H1 (cell line): Measurements from ENCODE around the gene CWC15. TPM values are rescaled to one million over a fixed set of nuclear protein-coding genes. Genes with fewer than 3 reads are reported as not detected.

Source experiments
- CTCF ChIA-PET: fragments of 300-600 bp; sonication (Branson Sonifier 250); formaldehyde crosslinking; loops from one replicate; lab custom pipeline; 2021; ENCODE audit not compliant: partially characterized antibody; lab: Charles Lee
- POLR2A ChIA-PET: fragments of 300-600 bp; sonication (Branson Sonifier 250); formaldehyde crosslinking; loops from one replicate; lab custom pipeline; 2021; ENCODE audit warnings: inconsistent platforms; ENCODE audit not compliant: partially characterized antibody; lab: Charles Lee
- DNase-seq, 2 experiments: peaks; one replicate each; pipeline versions ENCODE4 v3.0.0 to v3.0.0-alpha.2; 2010 to 2022; ENCODE audit warnings: low spot score in 2 of 2, low read depth in 1 of 2, mixed read lengths in 1 of 2
- FAIRE-seq: peaks from 2 replicates; lab custom pipeline; 2011; peaks lifted over from hg19 to GRCh38; lab: Jason Lieb, UNC
- H2AFZ ChIP-seq: 2 replicates; pipeline ENCODE4 v1.8.1; 2012; ENCODE audit warnings: low read length, inconsistent platforms
- H2AK5ac ChIP-seq: 2 replicates; pipeline ENCODE4 v1.6.1; 2013; ENCODE audit warnings: low read depth, low read length
- H2BK120ac ChIP-seq: replicated peaks from 2 replicates; pipeline ENCODE3; 2013; ENCODE audit warnings: low read depth, low read length, inconsistent platforms
- H2BK12ac ChIP-seq: 2 replicates; pipeline ENCODE4 v1.6.1; 2013; ENCODE audit warnings: low read depth, low read length
- H2BK15ac ChIP-seq: 2 replicates; pipeline ENCODE4 v1.6.1; 2013; ENCODE audit warnings: low read length
- H2BK20ac ChIP-seq: 2 replicates; pipeline ENCODE4 v1.6.1; 2013; ENCODE audit warnings: low read length
- H2BK5ac ChIP-seq: 2 replicates; pipeline ENCODE4 v1.6.1; 2013; ENCODE audit warnings: low read depth, low read length
- H3K14ac ChIP-seq: 2 replicates; pipeline ENCODE4 v1.6.1; 2013; ENCODE audit warnings: inconsistent platforms; ENCODE audit not compliant: insufficient read length
- H3K18ac ChIP-seq: 2 replicates; pipeline ENCODE4 v1.6.1; 2013; ENCODE audit warnings: low read length; ENCODE audit errors: extremely low read depth
- H3K23ac ChIP-seq: 2 replicates; pipeline ENCODE4 v1.6.1; 2013; ENCODE audit warnings: inconsistent platforms; ENCODE audit not compliant: insufficient read length
- H3K23me2 ChIP-seq: 2 replicates; pipeline ENCODE4 v1.6.1; 2013; ENCODE audit warnings: low read depth, low read length
- H3K27ac ChIP-seq: 2 replicates; pipeline ENCODE4 v1.6.1; 2011; ENCODE audit warnings: low read depth, low read length, inconsistent platforms
- H3K27me3 ChIP-seq, 4 experiments: replicated peaks in 1 of 4; 1 replicate in 1 of 4; 2 replicates in 3 of 4; pipeline versions ENCODE4 v1.6.1 to v1.8.1; 2011 to 2013; ENCODE audit warnings: low read length in 3 of 4, mild to moderate bottlenecking in 3 of 4, inconsistent platforms in 2 of 4, mixed read lengths in 2 of 4, moderate library complexity in 1 of 4; ENCODE audit not compliant: control insufficient read depth in 3 of 4, insufficient read depth in 3 of 4; ENCODE audit errors: extremely low read depth in 1 of 4
- H3K36me3 ChIP-seq, 4 experiments: 2 replicates each; pipeline versions ENCODE4 v1.6.1 to v1.8.1; 2011 to 2013; ENCODE audit warnings: mild to moderate bottlenecking in 4 of 4, low read length in 3 of 4, moderate library complexity in 2 of 4, control low read depth in 1 of 4, inconsistent platforms in 1 of 4; ENCODE audit not compliant: insufficient read depth in 4 of 4, control insufficient read depth in 2 of 4
- H3K4ac ChIP-seq: replicated peaks from 2 replicates; pipeline ENCODE3; 2013; ENCODE audit warnings: low read length, low read depth, mixed read lengths, inconsistent platforms; ENCODE audit not compliant: insufficient read length
- H3K4me1 ChIP-seq, 4 experiments: replicated peaks in 1 of 4; 1 replicate in 1 of 4; 2 replicates in 3 of 4; pipeline versions ENCODE4 v1.6.1 to v1.8.1; 2011 to 2013; ENCODE audit warnings: low read length in 3 of 4, inconsistent platforms in 2 of 4, mixed read lengths in 1 of 4; ENCODE audit not compliant: insufficient read depth in 4 of 4, control insufficient read depth in 3 of 4
- H3K4me2 ChIP-seq, 2 experiments: 2 replicates each; pipeline versions ENCODE4 v1.6.1 to v1.8.1; 2011 to 2013; ENCODE audit warnings: low read depth in 2 of 2, low read length in 2 of 2, control low read depth in 1 of 2, inconsistent platforms in 1 of 2, mild to moderate bottlenecking in 1 of 2; ENCODE audit not compliant: insufficient read depth in 1 of 2
- H3K4me3 ChIP-seq, 4 experiments: fragments of 200-600, 300-600 bp in 1 of 4; sonication (generic), shearing (Covaris generic), sonication (Bioruptor Twin) in 1 of 4; 2 replicates each; pipeline versions ENCODE4 v1.5.1 to v1.8.1; 2011 to 2016; ENCODE audit warnings: low read length in 4 of 4, low read depth in 3 of 4, control low read depth in 2 of 4, inconsistent platforms in 2 of 4, mild to moderate bottlenecking in 2 of 4, mixed read lengths in 1 of 4, moderate library complexity in 1 of 4; ENCODE audit not compliant: insufficient read depth in 2 of 4; ENCODE audit errors: extremely low read depth in 1 of 4
- H3K56ac ChIP-seq: replicated peaks from 2 replicates; pipeline ENCODE3; 2013; ENCODE audit warnings: low read depth, mild to moderate bottlenecking, mixed read lengths, low read length, inconsistent platforms; ENCODE audit not compliant: insufficient read length
- H3K79me1 ChIP-seq: 2 replicates; pipeline ENCODE4 v1.6.1; 2013; ENCODE audit warnings: low read depth, low read length, control low read depth
- H3K79me2 ChIP-seq, 2 experiments: 2 replicates each; pipeline versions ENCODE4 v1.6.1 to v1.8.1; 2012 to 2013; ENCODE audit warnings: low read length in 2 of 2, mild to moderate bottlenecking in 2 of 2, inconsistent platforms in 1 of 2; ENCODE audit not compliant: insufficient read depth in 2 of 2, control insufficient read depth in 1 of 2
- H3K9ac ChIP-seq, 4 experiments: replicated peaks in 1 of 4; 1 replicate in 1 of 4; 2 replicates in 3 of 4; pipeline versions ENCODE4 v1.6.1 to v1.8.1; 2011 to 2013; ENCODE audit warnings: low read depth in 3 of 4, low read length in 3 of 4, control low read depth in 2 of 4, mild to moderate bottlenecking in 2 of 4, moderate library complexity in 2 of 4, inconsistent platforms in 1 of 4; ENCODE audit errors: extremely low read depth in 1 of 4
- H3K9me3 ChIP-seq, 2 experiments: 2 replicates each; pipeline versions ENCODE4 v1.6.1 to v1.8.1; 2012 to 2013; ENCODE audit warnings: mild to moderate bottlenecking in 2 of 2, moderate library complexity in 2 of 2, control low read depth in 1 of 2, inconsistent platforms in 1 of 2, low read depth in 1 of 2, low read length in 1 of 2, mixed read lengths in 1 of 2; ENCODE audit not compliant: insufficient read depth in 2 of 2
- H4K20me1 ChIP-seq, 2 experiments: replicated peaks in 1 of 2; 2 replicates each; pipeline versions ENCODE3 to v1.8.1; 2011 to 2013; ENCODE audit warnings: inconsistent platforms in 2 of 2, low read length in 2 of 2, mild to moderate bottlenecking in 1 of 2; ENCODE audit not compliant: insufficient read depth in 2 of 2, control insufficient read depth in 1 of 2
- H4K5ac ChIP-seq: 2 replicates; pipeline ENCODE4 v1.6.1; 2013; ENCODE audit warnings: low read length, low read depth, mixed read lengths, inconsistent platforms; ENCODE audit not compliant: insufficient read length
- H4K8ac ChIP-seq: 2 replicates; pipeline ENCODE4 v1.8.0; 2013; ENCODE audit warnings: mild to moderate bottlenecking, moderate library complexity, low read length, inconsistent platforms; ENCODE audit not compliant: insufficient read depth; ENCODE audit errors: extremely low read depth
- H4K91ac ChIP-seq: replicated peaks from 2 replicates; pipeline ENCODE3; 2013; ENCODE audit warnings: low read length, mixed read lengths, inconsistent platforms; ENCODE audit not compliant: insufficient read length
- BRCA1 ChIP-seq: IDR thresholded peaks from 2 replicates; pipeline ENCODE4 v1.6.1; 2012; ENCODE audit warnings: low read depth, low read length, improper control_type of control experiment
- GABPA ChIP-seq: IDR thresholded peaks from 2 replicates; pipeline ENCODE4 v1.6.1; 2011; ENCODE audit warnings: mild to moderate bottlenecking, low read length, moderate library complexity, borderline replicate concordance; ENCODE audit not compliant: insufficient read depth
- GTF2F1 ChIP-seq: IDR thresholded peaks from 2 replicates; pipeline ENCODE4 v1.6.1; 2012; ENCODE audit warnings: low read depth, low read length, improper control_type of control experiment, borderline replicate concordance
- MAFK ChIP-seq: IDR thresholded peaks from 2 replicates; pipeline ENCODE4 v1.6.1; 2012; ENCODE audit warnings: low read depth, mild to moderate bottlenecking, improper control_type of control experiment, low read length
- NANOG ChIP-seq: IDR thresholded peaks from 2 replicates; pipeline ENCODE4 v1.6.1; 2011; ENCODE audit warnings: low read length, low read depth, mild to moderate bottlenecking, inconsistent platforms; ENCODE audit not compliant: insufficient read depth, poor library complexity, severe bottlenecking
- NRF1 ChIP-seq: IDR thresholded peaks from 2 replicates; pipeline ENCODE4 v1.6.1; 2011; ENCODE audit warnings: mild to moderate bottlenecking, low read depth, low read length, improper control_type of control experiment
- RAD21 ChIP-seq, 2 experiments: IDR thresholded peaks in 1 of 2; conservative IDR thresholded peaks in 1 of 2; 2 replicates each; pipeline ENCODE4 v1.6.1; 2011; ENCODE audit warnings: low read depth in 2 of 2, low read length in 2 of 2, improper control_type of control experiment in 1 of 2, inconsistent platforms in 1 of 2, mild to moderate bottlenecking in 1 of 2, moderate library complexity in 1 of 2
- SP4 ChIP-seq: IDR thresholded peaks from 2 replicates; pipeline ENCODE4 v1.6.1; 2012; ENCODE audit warnings: low read length, inconsistent platforms
- WGBS, 2 experiments: shearing (Covaris generic) in 1 of 2; methylation state at CpG; one replicate each; pipeline versions ENCODE4 v1.1.6 to v1.1.7; 2013 to 2015; ENCODE audit warnings: low lambda C conversion rate in 2 of 2, mixed read lengths in 2 of 2, inconsistent platforms in 1 of 2, low coverage in 1 of 2, missing lambda C conversion rate in 1 of 2; ENCODE audit not compliant: insufficient replicate concordance in 2 of 2, insufficient coverage in 1 of 2, insufficient read length in 1 of 2; ENCODE audit errors: extremely low coverage in 1 of 2, missing lambda C conversion rate in 1 of 2; 5-methylcytosine and 5-hydroxymethylcytosine counted together
- polyA plus RNA-seq, 7 experiments: library from polyadenylated mRNA; depleted of rRNA in 3 of 7; stranded (reverse) in 5 of 7; unstranded in 2 of 7; fragments of >200 nt in 5 of 7; fragments of 200-250 nt in 2 of 7; gene quantifications; 1 replicate in 5 of 7; 2 replicates in 1 of 7; 4 replicates in 1 of 7; pipeline versions ENCODE4 v1.2.1 to v1.2.3, GENCODE V29; 2011 to 2013; ENCODE audit warnings: missing spikeins in 2 of 7, mixed read lengths in 2 of 7
- total RNA-seq: library from RNA; stranded (reverse); fragmentation: NEBNext Ultra II Directional; extraction: Animal tissue kit (Norgen Biotek cat#: 25700); gene quantifications from 2 replicates; pipeline ENCODE4 v1.2.1, GENCODE V29; 2021

Gene CWC15
- total and polyA plus RNA-seq, 2 of the 8 experiments (the other 6 are each of a cell fraction or from before 2014, with no cell fraction given): 15.7 to 59.4 TPM

DNA sequence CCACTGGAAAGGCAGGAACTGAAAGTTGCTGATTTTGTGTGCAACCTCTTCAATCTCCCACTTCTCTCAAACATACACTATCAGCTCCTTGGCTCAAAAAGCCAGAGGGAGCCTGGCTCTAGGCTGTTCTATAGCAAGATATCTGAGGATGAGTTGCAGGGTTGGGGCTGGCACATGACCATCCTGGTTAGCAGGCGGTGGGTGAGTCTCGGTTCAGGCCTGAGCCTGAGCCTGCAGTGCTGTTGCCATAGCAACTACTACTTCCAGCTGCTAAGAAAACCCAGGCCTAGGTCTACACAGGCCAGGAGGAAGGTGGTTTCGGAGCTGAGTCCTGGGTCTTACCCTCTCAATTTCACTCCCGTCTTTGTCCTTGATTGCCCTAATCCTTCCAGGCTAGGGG is 39.0 kb downstream of the CWC15 start:
- Histone ChIP-seq H2BK120ac (no peak overlapping the region), H3K4me1 (peaks cover 0 to 8% (median 4%) of the 10 kb centered on the region in 4 experiments; a peak in 3 of 7 replicates), H3K23me2 (no peaks in the 10 kb centered on the region; the same call in 1 of the 2 replicates), H2BK20ac (peak overlapping the region; percentile 75), H3K4ac (no peak overlapping the region), H3K4me2 (no peak overlapping the region), H2AK5ac (0 out of 2 replicates have a peak overlapping the region, but pooled peaks have one; percentile 18), H4K91ac (no peak overlapping the region), H4K8ac (no peak overlapping the region), H3K23ac (no peak overlapping the region), H3K14ac (no peak overlapping the region), H4K5ac (no peak overlapping the region), H3K79me1 (no peaks in the 10 kb centered on the region; the same call in 1 of the 2 replicates), H3K36me3 (no peaks in the 10 kb centered on the region), H2AFZ (no peak overlapping the region), H3K18ac (no peak overlapping the region), H3K27me3 (no peaks in the 10 kb centered on the region), H2BK12ac (no peak overlapping the region), H2BK5ac (0 out of 2 replicates have a peak overlapping the region, but pooled peaks have one; percentile 44), H3K79me2 (no peaks in the 10 kb centered on the region), H3K56ac (no peak overlapping the region), H3K9me3 (no peaks in the 10 kb centered on the region), H2BK15ac (peak overlapping the region; percentile 95; the same call in 1 of the 2 replicates), H3K4me3 (no peak overlapping the region), H3K9ac (no peak overlapping the region), H4K20me1 (no peaks in the 10 kb centered on the region), H3K27ac (peak overlapping the region; percentile 2; the same call in 1 of the 2 replicates)
- no peak for FAIRE-seq
- CTCF ChIA-PET: interaction anchor here (0.6 kb wide), 1 partner anchor 311 kb away, joined by 3 read pairs; no protein-coding TSS in a partner anchor
- WGBS, 2 experiments: 80% methylated on average over 4 of the region's 4 CpGs; no CpG with 5 or more reads in 1 of the 2 experiments
- POLR2A ChIA-PET: interaction anchor here (1.6 kb wide), 1 partner anchor 133 kb away, joined by 3 read pairs; no protein-coding TSS in a partner anchor
- no peak for DNase-seq
- TF ChIP-seq GTF2F1 (no peak), MAFK (no peak), RAD21 (IDR thresholded peaks at IDR 0.05 in 1 of 2, conservative IDR thresholded peaks at IDR 0.05 in 1 of 2; ENCODE audit: low read depth in 2 of 2, low read length in 2 of 2) (no peak), BRCA1 (no peak), NANOG (no peak), NRF1 (no peak), GABPA (no peak), SP4 (no peak)
